GM18867 (cell line): ENCODE data around the gene CMIP.
A peak's percentile ranks its signal among the peaks of the same experiment; 100 is the strongest.
"Not testable (repeated sequence)": the region's sequence is repeated elsewhere in the genome, so short reads cannot be mapped to it uniquely, and the experiment has no call there.

Experiments used
- ATAC-seq: cut with Tn5 transposase; IDR thresholded peaks from one replicate; pipeline ENCODE4 v1.9.1; 2021; ENCODE audit warnings: mild to moderate bottlenecking, moderate library complexity; ENCODE audit not compliant: unreplicated experiment

Gene CMIP

DNA sequence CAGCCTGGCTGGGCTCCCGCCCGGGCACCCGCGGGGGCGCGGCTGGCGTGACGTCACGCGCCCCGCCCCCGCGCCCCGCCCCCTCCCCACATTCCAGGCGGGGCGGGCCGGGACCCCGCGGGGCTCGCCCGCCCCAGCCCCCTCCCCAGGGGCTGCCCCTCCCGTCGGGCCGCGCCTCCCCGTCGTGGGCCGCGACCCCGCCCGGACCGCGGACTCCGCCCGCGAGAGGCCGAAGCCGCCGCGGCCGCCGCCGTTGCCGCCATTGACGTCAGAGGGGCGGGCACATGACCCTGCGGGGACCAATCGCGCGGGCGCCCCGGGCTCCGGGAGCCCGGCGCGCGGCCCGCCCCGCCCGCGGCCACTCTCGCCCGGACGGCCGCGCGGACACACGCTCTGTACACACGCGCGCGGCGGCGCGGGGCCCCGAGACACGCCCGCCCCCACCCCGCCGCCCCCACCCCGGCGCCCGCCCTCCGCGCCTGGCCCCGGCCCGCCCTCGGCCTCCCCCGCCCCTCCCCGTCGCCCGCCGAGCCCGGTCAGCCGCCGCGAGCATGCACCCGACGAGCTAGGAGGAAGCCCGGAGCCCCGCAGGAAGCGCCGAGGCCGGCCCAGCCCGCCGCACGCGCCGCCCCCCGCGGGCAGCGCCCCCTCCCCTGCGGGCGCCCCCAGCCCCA lies at the start of gene CMIP:
TSS of gene CMIP (plus strand) at position 361 of the 674 bp plus-strand sequence.
- ATAC-seq: peak; percentile 84

DNA sequence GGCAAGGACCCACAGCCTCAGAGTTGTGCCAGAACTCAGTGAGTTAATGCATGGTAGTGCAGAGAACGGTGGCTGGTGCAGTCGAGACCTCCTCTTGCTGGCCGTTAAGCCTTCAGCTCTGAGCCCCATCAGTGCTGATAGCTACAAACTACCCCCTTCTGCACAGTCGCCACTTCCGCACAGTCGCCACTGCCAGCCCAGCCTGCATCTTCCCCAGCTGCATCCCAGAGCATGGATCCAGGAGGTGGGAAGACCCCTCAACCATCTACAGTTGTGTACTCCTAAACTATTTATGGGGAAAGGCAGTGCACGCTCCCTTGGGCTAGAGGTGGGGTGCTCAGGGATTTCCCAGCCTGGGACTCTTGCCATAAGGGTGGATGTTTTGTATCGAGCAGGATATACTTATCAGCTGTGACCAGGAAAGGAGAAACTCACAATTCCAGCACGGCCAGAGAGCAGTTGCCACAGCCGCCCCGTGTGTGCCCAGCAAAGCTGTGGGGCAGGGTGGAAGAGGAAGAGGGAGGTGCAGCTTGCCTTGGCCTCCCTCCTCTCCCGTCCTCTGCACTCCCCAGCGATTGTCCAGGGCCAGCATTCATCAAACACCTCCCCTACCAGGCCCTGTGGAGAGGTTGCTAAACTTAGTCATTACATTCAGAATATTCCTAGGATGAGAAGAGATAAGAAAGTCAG lies 49.5 kb upstream of the CMIP start:
- no peak for ATAC-seq

DNA sequence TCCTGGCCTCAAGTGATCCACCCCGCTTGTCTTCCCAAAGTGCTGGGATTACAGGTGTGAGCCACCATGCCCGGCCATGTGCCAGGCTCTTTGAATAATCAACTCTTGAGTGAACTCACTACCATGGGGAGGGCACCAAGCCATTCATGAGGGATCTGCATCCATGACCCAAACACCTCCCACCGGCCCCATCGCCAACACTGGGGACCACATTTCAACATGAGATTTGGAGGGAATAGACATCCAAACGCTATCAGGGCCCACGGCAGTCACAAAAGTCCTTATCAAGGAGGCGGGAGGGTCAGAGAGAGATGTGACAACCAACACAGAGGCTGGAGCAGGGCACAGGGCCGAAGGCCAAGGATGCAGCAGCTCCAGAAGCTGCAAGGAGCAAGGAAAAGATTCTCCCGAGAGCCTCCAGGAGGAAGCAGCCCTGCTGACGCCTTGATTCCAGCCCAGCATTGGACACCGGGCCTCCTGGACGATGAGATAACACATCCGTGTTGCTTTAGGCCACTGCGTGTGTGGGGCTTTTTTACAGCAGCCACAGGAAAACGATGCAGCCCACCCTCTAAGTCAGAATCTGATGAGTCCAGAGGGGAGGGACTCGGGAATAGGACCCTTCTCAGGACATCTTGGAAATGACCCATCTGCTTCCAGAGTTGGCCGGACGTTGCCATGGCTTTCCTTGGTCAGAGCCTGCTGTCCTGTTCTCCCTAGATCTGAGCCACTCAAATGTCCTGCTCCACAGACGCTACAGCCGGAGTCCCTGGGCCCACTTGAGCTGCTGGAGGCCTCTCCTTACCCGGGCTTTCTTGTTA lies 47.3 kb upstream of the CMIP start:
- ATAC-seq: no peak

DNA sequence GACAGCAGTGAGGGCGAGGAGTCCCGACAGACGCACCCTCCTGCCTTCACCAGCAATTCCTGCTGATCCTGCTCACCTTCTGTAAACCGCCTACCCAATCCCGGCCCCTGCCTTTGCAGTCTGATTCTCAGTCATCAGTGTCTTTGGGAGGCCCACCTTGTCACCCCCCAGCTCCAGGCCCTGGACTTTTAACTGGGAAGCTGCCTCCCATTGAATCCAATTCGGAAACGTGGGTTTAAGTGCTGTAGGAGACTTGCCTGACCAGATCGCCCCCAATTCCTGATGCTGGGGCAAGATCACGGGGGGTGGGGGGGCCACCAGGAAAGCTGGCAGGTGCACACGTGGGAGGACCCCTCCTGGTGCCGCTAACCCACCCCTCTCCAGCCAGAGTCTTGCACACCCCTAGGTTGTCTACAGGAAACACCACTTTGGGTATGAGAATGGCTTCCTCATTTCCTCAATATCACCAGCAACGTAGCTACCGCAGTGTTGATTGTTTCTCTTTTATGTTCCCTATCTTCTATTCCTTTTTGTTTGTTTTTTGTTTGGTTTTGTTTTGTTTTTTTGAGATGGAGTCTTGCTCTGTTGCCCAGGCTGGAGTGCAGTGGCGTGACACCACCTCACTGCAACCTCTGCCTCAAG lies 46.6 kb upstream of the CMIP start:
- ATAC-seq: no peak

DNA sequence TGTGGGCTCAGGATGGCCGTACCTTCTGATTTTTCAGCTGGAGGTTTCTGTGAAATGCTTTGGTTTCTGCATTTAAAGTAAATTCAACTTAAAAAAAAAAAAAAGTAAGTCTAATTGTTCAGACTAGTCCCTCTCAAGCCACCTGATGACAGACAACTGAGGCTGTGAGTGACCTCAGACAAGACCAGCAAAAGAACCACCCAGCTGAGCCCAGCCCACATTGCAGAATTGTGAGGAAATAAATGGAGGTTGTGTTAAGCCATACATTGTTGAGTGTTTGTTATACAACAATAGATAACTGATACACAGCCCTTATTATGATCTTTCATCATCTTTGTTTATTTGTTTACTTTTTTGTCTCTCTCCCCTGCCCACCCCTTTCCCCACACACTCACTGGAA lies 44.7 kb upstream of the CMIP start:
- ATAC-seq: no peak

DNA sequence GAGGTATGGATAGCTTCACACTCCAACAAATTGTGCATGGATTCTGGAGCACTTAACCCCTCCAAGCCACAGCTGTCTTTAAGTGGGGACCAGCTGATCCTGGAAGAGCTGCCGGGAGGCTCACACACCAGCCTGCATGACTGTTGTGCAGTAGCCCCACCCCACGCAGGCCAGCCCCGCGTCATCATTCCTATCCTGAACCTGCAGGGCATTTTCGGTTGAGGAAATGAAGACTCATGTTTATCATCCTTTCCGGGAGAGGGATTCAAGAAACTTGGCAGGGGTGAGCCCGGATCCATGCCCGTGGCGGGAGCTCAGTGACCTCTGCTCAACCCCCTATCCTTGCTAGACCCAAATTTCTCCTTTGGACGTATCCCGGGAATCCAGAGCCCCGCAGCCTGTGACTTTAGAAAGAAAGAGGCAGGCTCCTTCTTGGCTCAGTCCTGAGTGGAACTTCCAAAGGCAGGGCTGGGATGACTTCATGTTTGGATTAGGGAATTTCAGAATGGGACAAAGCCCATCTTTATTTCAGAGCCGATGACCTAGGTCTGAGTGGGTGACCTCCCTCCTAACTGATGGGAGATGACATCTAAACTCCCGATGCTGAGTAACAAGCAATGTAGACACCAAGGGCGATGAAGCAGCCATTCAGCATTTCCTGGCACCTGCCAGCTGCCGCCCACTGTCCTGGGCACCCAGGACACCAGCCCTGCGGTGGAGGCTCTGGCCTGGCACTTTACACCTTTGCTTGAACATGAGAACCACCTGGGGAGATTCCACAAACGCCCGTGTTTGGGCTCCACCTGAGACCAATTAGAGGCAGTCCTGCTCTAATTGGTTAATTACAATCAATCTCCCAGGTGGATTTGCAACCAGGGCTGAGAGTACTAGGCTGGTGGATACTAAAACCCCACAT lies 43.3 kb upstream of the CMIP start:
- ATAC-seq: no peak

DNA sequence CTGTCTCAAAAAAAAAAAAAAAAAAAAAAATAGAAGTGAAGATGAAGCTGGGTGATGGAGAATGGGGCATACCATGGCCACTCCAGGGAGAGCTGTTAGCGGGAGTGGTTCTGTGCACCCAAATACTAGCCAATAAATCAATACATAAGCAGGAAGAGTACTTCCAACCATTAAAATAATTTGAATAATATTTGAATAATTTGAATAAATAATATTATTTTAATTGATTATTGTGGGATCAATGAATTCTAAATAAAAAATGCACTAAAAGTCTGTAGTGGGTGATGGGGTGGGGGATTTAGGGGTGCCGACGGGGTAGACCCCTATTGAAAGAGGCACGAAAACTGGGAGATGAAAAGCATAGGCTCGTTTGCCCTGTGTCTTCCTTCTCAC lies 41.4 kb upstream of the CMIP start:
- no peak for ATAC-seq

DNA sequence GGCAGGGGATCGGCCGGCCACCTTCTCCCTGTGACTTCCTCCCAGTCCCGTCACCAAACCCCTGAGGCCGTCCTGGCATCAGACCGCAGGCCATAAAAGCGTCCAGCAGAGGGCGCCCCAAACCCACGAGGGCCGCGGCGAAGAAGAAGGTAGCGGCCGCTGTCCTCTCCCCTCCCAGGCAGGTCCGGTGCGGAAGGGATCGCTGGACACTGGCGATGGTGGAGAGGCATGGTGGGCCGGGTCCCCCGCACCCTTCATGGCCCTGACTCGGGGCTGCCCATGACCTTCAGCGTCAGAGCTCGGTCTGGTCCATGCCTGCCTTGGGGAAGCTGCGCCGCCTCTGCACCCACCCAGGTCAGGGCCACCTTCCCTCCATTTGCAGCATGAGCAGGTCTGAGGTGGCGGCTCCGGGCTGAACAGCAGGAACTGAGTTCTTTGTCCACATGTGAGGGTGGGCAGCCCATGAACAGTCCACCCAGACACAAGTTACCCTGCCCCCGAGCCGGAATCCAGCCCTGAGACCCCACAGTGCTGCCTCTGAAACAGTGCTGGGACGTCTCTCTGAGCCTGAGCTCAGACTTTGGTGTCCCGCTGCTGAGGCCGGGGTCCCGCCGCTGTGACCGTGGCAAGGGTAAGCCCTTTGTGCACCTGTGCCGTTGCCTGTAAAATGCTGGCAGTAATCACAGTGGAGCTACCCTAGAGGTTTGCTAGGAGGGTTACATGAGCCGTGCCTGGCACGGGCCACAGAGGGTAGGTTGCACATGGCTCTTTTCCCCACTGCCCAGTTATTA lies 40.8 kb upstream of the CMIP start:
- peak; percentile 82 for ATAC-seq

DNA sequence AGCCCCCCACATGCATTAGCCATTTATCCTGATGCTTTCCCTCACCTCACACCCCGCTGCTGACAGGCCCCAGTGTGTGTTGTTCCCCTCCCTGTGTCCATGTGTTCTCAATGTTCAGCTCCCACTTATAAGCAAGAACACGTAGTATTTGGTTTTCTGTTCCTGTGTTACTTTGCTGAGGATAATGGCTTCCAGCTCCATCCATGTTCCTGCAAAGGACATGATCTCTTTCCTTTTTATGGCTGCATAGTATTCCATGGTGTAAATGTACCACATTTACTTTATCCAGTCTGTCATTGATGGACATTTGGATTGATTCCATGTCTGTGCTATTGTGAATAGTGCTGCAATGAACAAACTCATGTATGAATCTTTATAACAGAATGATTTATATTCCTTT lies 39.6 kb upstream of the CMIP start:
- ATAC-seq: not testable (repeated sequence)

DNA sequence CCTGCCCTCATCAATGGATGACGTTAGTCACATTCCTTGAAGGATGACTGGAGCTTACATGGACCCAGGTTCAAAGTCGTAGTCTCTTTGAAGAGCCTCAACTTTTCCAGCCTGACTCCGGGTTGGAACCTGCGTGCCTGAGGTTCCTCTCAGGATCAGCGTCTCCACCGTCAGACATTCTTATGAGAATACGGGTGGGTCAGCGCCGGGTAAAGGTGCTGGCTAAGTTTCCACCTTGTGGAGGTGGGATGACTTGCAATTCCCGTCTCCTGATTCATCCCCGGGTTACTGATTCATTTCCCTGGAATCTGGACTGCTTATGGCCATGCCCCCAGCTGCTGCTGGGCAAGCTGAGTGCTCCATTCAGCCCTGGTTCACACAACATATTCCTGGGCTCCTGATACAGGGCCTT lies 38.9 kb upstream of the CMIP start:
- ATAC-seq: no peak

DNA sequence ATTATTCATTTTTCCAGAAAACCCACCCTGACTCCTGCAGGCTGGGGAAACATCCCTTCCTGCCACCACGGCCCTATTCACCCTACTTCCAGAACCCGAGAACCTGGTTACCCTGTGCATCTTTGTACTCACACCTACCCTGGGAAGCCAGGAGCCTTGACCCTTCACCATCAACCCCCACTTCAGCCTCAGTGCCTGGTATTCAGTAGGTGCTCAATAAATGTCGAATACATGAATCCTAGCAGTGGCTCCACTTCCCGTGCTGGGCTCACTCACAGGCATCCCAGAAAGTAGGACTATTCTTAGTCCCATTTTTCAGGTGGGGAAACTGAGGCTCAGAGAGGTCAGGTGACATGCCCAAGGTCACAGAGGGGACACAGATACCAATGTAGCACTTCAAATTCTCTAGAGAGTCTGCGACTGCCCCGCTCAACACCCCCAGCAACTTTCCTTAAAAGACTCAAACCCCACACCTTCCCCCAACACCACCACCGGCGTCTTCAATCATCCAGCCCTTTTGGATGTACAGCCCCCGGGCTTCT lies 36.1 kb upstream of the CMIP start:
- no peak for ATAC-seq

DNA sequence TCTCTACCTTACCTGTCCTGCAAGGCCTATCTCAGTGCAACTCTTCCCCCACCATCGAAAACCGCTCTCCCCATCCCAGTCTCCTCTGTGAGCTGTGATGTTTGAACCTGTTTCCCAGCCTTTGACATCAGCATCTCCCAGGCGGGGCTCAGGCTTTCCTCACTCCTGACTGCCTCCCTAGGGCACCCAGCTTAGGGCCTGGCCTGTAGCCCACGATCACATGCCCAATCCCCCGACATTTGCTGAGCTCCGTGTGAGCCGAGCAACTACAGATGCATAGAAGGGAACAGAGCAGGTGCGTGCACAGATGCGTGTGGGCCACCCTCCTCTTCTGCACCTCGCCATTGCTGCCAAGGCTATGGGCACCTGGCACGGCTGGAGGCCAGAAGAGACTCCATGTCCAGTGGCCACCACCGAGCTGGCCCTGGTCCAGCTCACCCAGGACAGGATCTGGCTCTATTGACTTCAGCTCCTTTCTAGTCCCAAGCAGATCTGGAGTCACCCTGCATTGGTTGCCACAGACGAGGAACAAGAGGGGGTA lies 35.5 kb upstream of the CMIP start:
- ATAC-seq: no peak

DNA sequence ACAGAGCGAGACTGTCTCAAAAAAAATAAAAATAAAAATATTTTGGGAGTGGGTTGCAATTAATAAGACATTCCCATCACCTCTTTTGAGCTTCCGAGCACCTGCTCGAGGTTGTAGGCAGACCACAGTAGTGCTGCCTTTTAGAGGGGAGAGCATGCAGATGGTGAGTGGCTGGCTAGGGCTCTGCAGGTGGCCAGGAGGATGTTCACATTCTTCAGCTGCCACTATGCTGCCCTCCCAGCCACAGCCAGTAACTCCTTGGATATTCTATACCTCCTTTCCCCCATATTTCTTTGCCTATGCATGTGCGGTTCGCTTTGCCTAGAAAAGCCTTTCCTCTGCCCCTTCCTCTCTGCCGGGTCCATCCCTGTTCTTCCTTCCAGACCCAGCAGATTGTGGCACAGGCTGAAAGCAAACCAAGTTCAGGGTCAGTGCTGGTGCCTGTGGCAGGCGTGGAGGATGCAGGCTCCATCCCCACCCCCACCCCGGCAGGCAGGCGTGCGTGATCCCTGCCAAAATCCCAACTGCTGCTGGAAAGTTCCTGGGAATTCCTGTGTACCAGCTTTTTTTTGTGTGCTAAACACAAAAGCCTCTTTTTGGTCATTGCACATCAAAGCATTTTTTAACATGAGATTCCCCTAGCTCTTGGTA lies 33.8 kb upstream of the CMIP start:
- no peak for ATAC-seq

DNA sequence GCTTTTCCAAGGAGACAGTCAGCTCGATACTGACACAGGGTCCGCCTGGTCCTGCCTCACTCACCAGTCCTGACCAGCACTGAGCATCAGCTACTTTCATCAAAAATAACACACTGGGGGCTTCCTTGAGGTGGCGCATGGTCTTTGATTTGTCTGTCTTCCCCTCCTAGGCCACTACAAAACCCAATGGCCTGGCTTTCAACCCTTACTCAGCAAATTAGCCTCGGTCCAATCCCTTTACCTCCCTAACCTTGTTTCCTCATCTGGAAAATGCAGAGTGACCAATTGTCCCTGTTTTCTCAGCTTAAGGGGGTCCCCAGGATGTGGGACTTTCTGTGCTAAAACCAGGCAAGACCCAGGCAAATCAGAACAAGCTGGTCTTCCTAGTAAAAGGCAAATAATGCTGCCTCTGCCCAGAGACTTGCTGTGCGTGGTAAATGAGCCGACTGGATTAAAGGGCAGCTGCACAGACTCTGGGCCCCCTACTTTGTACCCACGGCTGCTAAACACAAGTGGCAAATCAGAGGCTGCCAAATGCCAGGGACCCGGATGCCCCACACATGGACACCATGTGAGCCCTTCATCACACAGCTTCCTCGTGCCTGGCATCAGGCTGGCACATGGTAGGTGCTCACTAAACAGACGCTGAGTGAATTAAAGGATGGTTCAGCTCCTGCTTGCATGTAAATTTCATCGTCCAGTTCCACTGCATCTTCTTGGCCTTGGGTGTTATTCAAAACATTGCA lies 31.2 kb upstream of the CMIP start:
- no peak for ATAC-seq

DNA sequence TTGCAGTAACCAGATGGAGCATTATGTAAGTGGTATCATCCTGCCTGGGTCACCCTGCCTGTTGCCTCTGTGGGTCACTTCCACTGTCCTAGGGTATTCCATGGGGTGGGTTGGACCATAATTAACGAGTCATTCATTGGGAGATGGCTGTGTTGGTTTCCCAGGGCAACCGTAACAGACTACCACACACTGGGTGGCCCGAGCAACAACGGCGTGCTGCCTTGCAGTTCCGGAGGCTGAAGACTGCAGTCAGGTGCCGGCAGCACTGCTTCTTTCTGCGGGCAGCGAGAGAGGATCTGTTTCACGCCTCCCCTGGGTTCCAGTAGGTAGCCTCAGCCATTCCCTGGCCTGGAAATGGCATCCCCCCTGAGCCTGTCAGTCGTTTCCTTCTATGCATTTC lies 28.9 kb upstream of the CMIP start:
- no peak for ATAC-seq

DNA sequence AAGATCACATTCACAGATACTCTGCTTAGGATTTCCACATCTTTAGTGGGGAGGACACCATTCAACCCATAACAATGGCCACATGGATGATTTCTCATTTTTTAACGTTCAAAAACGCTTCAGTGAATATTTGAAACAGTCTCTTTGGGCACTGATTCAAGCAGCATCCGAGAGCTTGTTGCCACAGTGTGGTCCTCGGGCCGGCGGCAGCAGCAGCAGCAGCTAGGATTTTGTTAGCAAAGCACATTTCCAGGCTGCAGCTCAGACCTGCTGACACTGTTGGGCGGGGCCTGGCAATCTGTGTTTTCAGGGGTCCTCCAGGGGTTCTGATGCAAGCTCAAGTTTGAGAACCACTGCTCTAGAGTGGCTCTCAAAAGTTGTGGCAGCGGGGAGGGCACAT lies 27.9 kb upstream of the CMIP start:
- ATAC-seq: no peak

DNA sequence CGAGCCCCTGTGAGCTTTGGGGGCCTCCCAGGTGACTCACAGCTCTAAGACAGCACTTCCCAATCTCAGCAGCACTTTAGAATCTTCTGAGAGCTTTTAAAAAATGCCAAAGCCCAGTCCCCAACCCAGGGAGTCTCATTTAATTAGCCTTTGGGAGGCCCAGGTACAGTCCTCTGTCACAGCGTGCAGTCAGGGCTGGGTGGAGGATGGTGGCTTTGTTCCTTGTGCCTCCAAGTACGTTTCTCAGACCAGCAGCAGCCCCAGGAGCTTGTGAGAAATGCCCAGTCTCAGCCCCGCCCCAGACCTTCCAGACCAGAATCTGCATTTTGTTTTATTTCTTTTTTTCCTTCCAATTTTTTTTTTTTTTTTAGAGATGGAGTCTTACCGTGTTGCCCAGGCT lies 27.4 kb upstream of the CMIP start:
- no peak for ATAC-seq

DNA sequence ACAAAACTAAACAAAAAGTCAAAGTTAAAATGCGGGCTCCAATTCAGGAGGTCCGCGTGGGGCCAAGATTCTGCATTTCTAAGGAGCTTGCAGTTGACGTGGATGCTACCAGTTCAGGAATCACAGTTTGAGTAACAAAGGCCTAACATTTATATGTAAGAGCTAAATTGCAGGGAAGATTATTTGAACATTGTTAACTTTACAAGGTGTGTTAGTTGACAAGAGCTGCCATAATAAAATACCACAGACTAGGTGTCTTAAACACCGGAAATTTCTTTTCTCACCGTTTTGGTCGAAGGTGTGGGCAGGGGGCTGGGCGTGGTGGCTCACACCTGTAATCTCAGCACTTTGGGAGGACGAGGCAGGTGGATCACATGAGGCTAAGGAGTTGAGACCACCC lies 24.8 kb upstream of the CMIP start:
- ATAC-seq: no peak
